Mucosa of gallbladder (tissue), 1 donor: ENCODE data around the gene USP47. TPM values are rescaled to one million over a fixed set of nuclear protein-coding genes. Genes with fewer than 3 reads are reported as not detected.

Experiments used
- DNase-seq: peaks from one replicate; pipeline ENCODE4 v3.0.0-alpha.2; 2020; ENCODE audit warnings: low spot score
- total RNA-seq: library from RNA; stranded (reverse); gene quantifications from one replicate; pipeline ENCODE4 v1.2.1, GENCODE V29; 2021
- donor health status: DM: no; HTN: no; CAD: no.

Gene USP47
- total RNA-seq, 1 donor from 2014 or later = 48.5 TPM

GRCh38 chr11:11937433-11937832, 95.7 kb downstream of the USP47 start:
- DNase-seq = no peak

- DNase-seq = no peak
These were observed 96.2 kb downstream of the USP47 start for GRCh38 chr11:11937957-11938356.

- DNase-seq = no peak
These were observed 98.8 kb downstream of the USP47 start for GRCh38 chr11:11940551-11940950.

GRCh38 chr11:11942668-11943067, 100.9 kb downstream of the USP47 start:
- DNase-seq = no peak

GRCh38 chr11:11944444-11944843, 102.7 kb downstream of the USP47 start:
- DNase-seq = no peak

- no peak for DNase-seq
These were observed 104.4 kb downstream of the USP47 start for GRCh38 chr11:11946180-11946579.

- no peak for DNase-seq
These were observed 105.1 kb downstream of the USP47 start for GRCh38 chr11:11946878-11947277.

GRCh38 chr11:11947825-11948224, 106.1 kb downstream of the USP47 start:
- no peak for DNase-seq

GRCh38 chr11:11948242-11948947, 106.6 kb downstream of the USP47 start:
- DNase-seq = no peak

- no peak for DNase-seq
These were observed 107.7 kb downstream of the USP47 start for GRCh38 chr11:11949482-11949881.

GRCh38 chr11:11952036-11952435, 110.3 kb downstream of the USP47 start:
- DNase-seq = no peak

GRCh38 chr11:11956006-11956405, 114.2 kb downstream of the USP47 start:
- no peak for DNase-seq

- no peak for DNase-seq
These were observed 116.8 kb downstream of the USP47 start for GRCh38 chr11:11958403-11959231.

GRCh38 chr11:11959601-11960000, 117.8 kb downstream of the USP47 start:
- DNase-seq = no peak

- DNase-seq = no peak
These were observed 118.9 kb downstream of the USP47 start for GRCh38 chr11:11960687-11961086.

- no peak for DNase-seq
These were observed 119.7 kb downstream of the USP47 start for GRCh38 chr11:11961399-11962028.

GRCh38 chr11:11963067-11963466, 121.3 kb downstream of the USP47 start:
- no peak for DNase-seq

GRCh38 chr11:11963842-11964773, 122.3 kb downstream of the USP47 start:
- no peak for DNase-seq

GRCh38 chr11:11964774-11965150, 123.0 kb downstream of the USP47 start:
- DNase-seq = no peak

GRCh38 chr11:11965192-11965591, 123.4 kb downstream of the USP47 start:
- DNase-seq = no peak

GRCh38 chr11:11965656-11966353, 124.0 kb downstream of the USP47 start:
- DNase-seq = no peak
